A549 (cell line): Measurements from ENCODE around the gene LRRC57. TPM values are rescaled to one million over a fixed set of nuclear protein-coding genes. Genes with fewer than 3 reads are reported as not detected.

Experiments used
- ATAC-seq, 2 experiments: fragments of 200-7000 bp in 1 of 2; fragments of >200 bp in 1 of 2; cut with Nextera tagmentation in 1 of 2; cut with Tn5 transposase in 1 of 2; 3 replicates each; pipeline versions ENCODE4 v1.8.0 to v1.9.1; 2018 to 2020; ENCODE audit warnings: mild to moderate bottlenecking in 1 of 2, moderate library complexity in 1 of 2
- CTCF ChIA-PET: fragments of 300-600 bp; sonication (Branson Sonifier 250); formaldehyde crosslinking; extraction: SDS; loops from one replicate; lab custom pipeline; 2021; ENCODE audit warnings: antibody characterized with exemption, inconsistent platforms; lab: Yijun Ruan, JAX
- POLR2A ChIA-PET: fragments of 350-600 bp; formaldehyde crosslinking; extraction: SDS; loops from one replicate; lab custom pipeline; 2021; ENCODE audit warnings: antibody characterized with exemption, inconsistent platforms; lab: Yijun Ruan, JAX
- DNase-seq, 2 experiments: peaks; one replicate each; pipeline versions ENCODE4 v3.0.0 to v3.0.0-alpha.2; 2011 to 2016; ENCODE audit warnings: low read depth in 1 of 2, low spot score in 1 of 2
- FAIRE-seq: peaks from 2 replicates; lab custom pipeline; 2011; peaks lifted over from hg19 to GRCh38; lab: Jason Lieb, UNC
- H3K27ac ChIP-seq, 2 experiments: fragments of >200 bp; sonication (Bioruptor Twin); formaldehyde crosslinking; 3 replicates each; pipeline ENCODE4 v1.5.1; 2016 to 2017
- H3K4me1 ChIP-seq: fragments of >200 bp; sonication (Bioruptor Twin); formaldehyde crosslinking; 3 replicates; pipeline ENCODE4 v1.6.1; 2016
- H3K4me2 ChIP-seq: fragments of >200 bp; sonication (Bioruptor Twin); formaldehyde crosslinking; 3 replicates; pipeline ENCODE4 v1.6.1; 2016
- H3K4me3 ChIP-seq: fragments of >200 bp; sonication (Bioruptor Twin); formaldehyde crosslinking; 3 replicates; pipeline ENCODE4 v1.5.1; 2016
- H3K9me3 ChIP-seq: fragments of >200 bp; sonication (Bioruptor Twin); formaldehyde crosslinking; 3 replicates; pipeline ENCODE4 v1.6.1; 2016
- CBX2 ChIP-seq: fragments of 200-600 bp; sonication (generic); IDR thresholded peaks from 2 replicates; pipeline ENCODE4 v1.6.1; 2016; ENCODE audit warnings: low read depth, mild to moderate bottlenecking, borderline replicate concordance
- CHD4 ChIP-seq: fragments of 200-600 bp; sonication (generic); IDR thresholded peaks from 2 replicates; pipeline ENCODE4 v1.6.1; 2016; ENCODE audit warnings: antibody characterized with exemption, mild to moderate bottlenecking, borderline replicate concordance
- EHF ChIP-seq: fragments of 250-450 bp; sonication (Bioruptor Pico); IDR thresholded peaks from 2 replicates; pipeline ENCODE4 v1.5.0; 2020; ENCODE audit warnings: mild to moderate bottlenecking
- FOXS1 ChIP-seq: fragments of 250-450 bp; sonication (Bioruptor Pico); IDR thresholded peaks from 2 replicates; pipeline ENCODE4 v1.5.0; 2020; ENCODE audit warnings: mild to moderate bottlenecking, moderate library complexity
- GATA3 ChIP-seq: IDR thresholded peaks from 2 replicates; pipeline ENCODE4 v1.6.1; 2012; ENCODE audit warnings: borderline replicate concordance
- HMGXB4 ChIP-seq: fragments of 250-450 bp; sonication (Bioruptor Pico); IDR thresholded peaks from 2 replicates; pipeline ENCODE4 v1.5.0; 2021; ENCODE audit warnings: mild to moderate bottlenecking, moderate library complexity, borderline replicate concordance
- HOXB13 ChIP-seq: fragments of 250-450 bp; sonication (Bioruptor Pico); IDR thresholded peaks from 2 replicates; pipeline ENCODE4 v1.5.0; 2020; ENCODE audit warnings: low read depth, mild to moderate bottlenecking, moderate library complexity
- JUN ChIP-seq, 2 experiments: fragments of >200 bp; sonication (Bioruptor Twin); formaldehyde crosslinking; IDR thresholded peaks; 2 replicates in 1 of 2; 3 replicates in 1 of 2; pipeline ENCODE4 v1.6.1; 2016 to 2017
- MAX ChIP-seq: IDR thresholded peaks from 2 replicates; pipeline ENCODE4 v1.6.1; 2012
- MAZ ChIP-seq: fragments of 150-350 bp; IDR thresholded peaks from 2 replicates; pipeline ENCODE4 v1.6.1; 2014; ENCODE audit warnings: antibody characterized with exemption, low read depth, low read length, borderline replicate concordance
- MYC ChIP-seq: IDR thresholded peaks from 2 replicates; pipeline ENCODE4 v1.6.1; 2012; ENCODE audit warnings: mild to moderate bottlenecking, inconsistent platforms, low read length, improper control_type of control experiment, borderline replicate concordance
- NPAS2 ChIP-seq: fragments of 250-450 bp; sonication (Bioruptor Pico); IDR thresholded peaks from 2 replicates; pipeline ENCODE4 v1.8.0; 2022; ENCODE audit warnings: mild to moderate bottlenecking, moderate library complexity, borderline replicate concordance
- POLR2A ChIP-seq: IDR thresholded peaks from 2 replicates; pipeline ENCODE4 v1.6.1; 2012; ENCODE audit warnings: mild to moderate bottlenecking, low read length
- RARB ChIP-seq: fragments of 250-450 bp; sonication (Bioruptor Pico); IDR thresholded peaks from 2 replicates; pipeline ENCODE4 v1.8.0; 2021; ENCODE audit warnings: mild to moderate bottlenecking, moderate library complexity
- RCOR1 ChIP-seq: fragments of 150-350 bp; IDR thresholded peaks from 2 replicates; pipeline ENCODE4 v1.6.1; 2014; ENCODE audit warnings: antibody characterized with exemption, low read length, low read depth
- ZC3H11A ChIP-seq: fragments of 450-650 bp; IDR thresholded peaks from 2 replicates; pipeline ENCODE4 v1.6.1; 2014; ENCODE audit warnings: antibody characterized with exemption, mild to moderate bottlenecking
- ZFP36 ChIP-seq: fragments of 450-650 bp; IDR thresholded peaks from 2 replicates; pipeline ENCODE4 v1.6.1; 2014; ENCODE audit warnings: borderline replicate concordance; ENCODE audit not compliant: partially characterized antibody
- ZSCAN20 ChIP-seq: fragments of 250-450 bp; sonication (Bioruptor Pico); IDR thresholded peaks from 2 replicates; pipeline ENCODE4 v1.8.0; 2022; ENCODE audit warnings: mild to moderate bottlenecking, moderate library complexity
- WGBS: methylation state at CpG from one replicate; pipeline ENCODE4 v1.1.6; 2017; ENCODE audit errors: missing lambda C conversion rate; 5-methylcytosine and 5-hydroxymethylcytosine counted together
- polyA plus RNA-seq, 4 experiments: library from polyadenylated mRNA; depleted of rRNA in 3 of 4; stranded (reverse); fragments of >200 nt; fragmentation: RNase III in 1 of 4; extraction: RNeasy Plus Mini Kit Qiagen cat#74134 plus additional on column Dnase treatment in 1 of 4; gene quantifications; 2 replicates in 3 of 4; 3 replicates in 1 of 4; pipeline ENCODE4 v1.2.3, GENCODE V29; 2011 to 2017
- TF ChIP-seq, protein P1 (sequence below): fragments of >200 bp; sonication (Bioruptor Twin); formaldehyde crosslinking; IDR thresholded peaks from 2 replicates; pipeline ENCODE4 v1.6.1; 2016
- TF ChIP-seq, protein P2 (sequence below): fragments of >200 bp; sonication (Bioruptor Twin); formaldehyde crosslinking; IDR thresholded peaks from 3 replicates; pipeline ENCODE4 v1.6.1; 2016
- TF ChIP-seq, protein P3 (sequence below): fragments of 150-350 bp; IDR thresholded peaks from 2 replicates; pipeline ENCODE4 v1.6.1; 2014; ENCODE audit warnings: low read depth, mild to moderate bottlenecking, low read length
- TF ChIP-seq, protein P4 (sequence below): IDR thresholded peaks from 2 replicates; pipeline ENCODE4 v1.6.1; 2012; ENCODE audit warnings: low read depth, borderline replicate concordance

The LRRC57 gene
- polyA plus RNA-seq, 2 of the 4 experiments (the other 2 are of a cell fraction): 7.4 to 12.3 TPM

GRCh38 chr15:42498212-42499068 is 50.2 kb downstream of the LRRC57 start:
- Histone ChIP-seq H3K27ac (no peak overlapping the region), H3K4me3 (no peak overlapping the region), H3K4me1 (peaks cover 5% of the 10 kb centered on the region; the same call in 1 of the 3 replicates), H3K4me2 (no peak overlapping the region), H3K9me3 (no peaks in the 10 kb centered on the region)
- FAIRE-seq: no peak
- no peak for ATAC-seq
- DNase-seq: no peak
- ChIA-PET POLR2A (no interaction called here), CTCF (interaction anchor here (0.6 kb wide), 1 partner anchor 1787 kb away, joined by 3 read pairs; no protein-coding TSS in a partner anchor)
- WGBS: 74% methylated on average over 6 of the region's 6 CpGs
- no peak for TF ChIP-seq ZFP36

DNA sequence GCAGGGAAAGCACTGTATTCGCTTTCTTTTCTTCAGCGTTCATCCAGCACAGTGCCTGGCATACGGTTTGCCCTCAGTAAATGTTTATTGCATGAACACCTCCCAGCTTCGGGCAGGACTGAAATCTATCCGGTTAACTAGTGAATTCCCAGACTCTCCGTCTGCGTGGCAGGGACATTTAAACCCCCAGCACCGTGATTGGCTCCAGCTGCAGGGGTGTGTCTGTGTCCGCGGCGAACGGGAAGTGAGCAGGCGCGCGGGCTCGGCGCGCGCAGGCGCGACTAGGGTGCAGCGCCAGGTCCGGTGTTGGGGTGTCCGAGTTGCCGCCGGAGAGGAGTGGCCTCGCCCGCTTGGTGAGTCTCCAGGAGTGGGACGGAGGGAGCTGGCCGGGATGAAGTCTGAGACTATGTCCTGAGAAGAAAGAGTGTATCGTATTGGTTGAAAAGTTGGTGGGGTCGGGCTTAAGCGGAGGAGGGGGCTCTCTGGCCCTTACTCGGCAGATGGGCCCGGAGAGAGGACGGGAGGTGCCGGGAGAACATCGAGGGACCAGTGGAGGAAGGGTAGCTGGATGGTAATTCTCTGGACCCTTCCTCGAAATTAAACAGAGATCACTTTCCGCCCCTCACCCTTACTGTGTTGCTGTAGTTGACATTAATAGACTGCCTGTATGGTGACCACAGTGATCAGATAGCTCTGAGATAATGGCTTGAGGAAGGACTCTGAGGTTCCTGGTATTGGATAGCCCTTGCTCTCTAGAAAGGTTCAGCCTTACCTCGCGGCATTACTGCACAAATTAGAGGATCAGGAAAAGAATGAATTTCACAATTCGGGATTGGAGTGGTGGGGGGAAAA is 53.0 kb downstream of the LRRC57 start, which contains the start of gene SNAP23:
Gene SNAP23, plus strand, starts transcription at position 274 of the 852 bp plus-strand sequence. CDS start 16,213 bp downstream, outside the sequence.
- 1% methylated on average over 22 of the region's 43 CpGs for WGBS

GRCh38 chr15:42494998-42495360 is 53.6 kb downstream of the LRRC57 start:
- Histone ChIP-seq H3K4me3 (peak overlapping the region; percentile 62), H3K4me1 (peaks cover 13% of the 10 kb centered on the region), H3K27ac (peak overlapping the region; percentile 78 to 89), H3K9me3 (no peaks in the 10 kb centered on the region), H3K4me2 (peak overlapping the region; percentile 93)
- FAIRE-seq: no peak
- ChIA-PET CTCF (interaction anchor here (0.6 kb wide), 1 partner anchor 16 kb away, joined by 3 read pairs; no protein-coding TSS in a partner anchor), POLR2A (interaction anchor here (0.6 to 1.2 kb wide), 3 partner anchors 56 to 222 kb away, joined by 3 to 5 read pairs (median 3); partner anchors contain the start of genes GANC, STARD9 and TMEM87A)
- WGBS: 5% methylated on average over 10 of the region's 10 CpGs
- peak; percentile 33 to 63; a peak in 5 of 6 replicates for ATAC-seq
- DNase-seq: peak; percentile 25 to 26
- TF ChIP-seq MAZ (no peak), NPAS2 (CRISPR knock-in tag) (no peak), HMGXB4 (CRISPR knock-in tag) (no peak), CHD4 (no peak), ZSCAN20 (CRISPR knock-in tag) (no peak), FOXS1 (CRISPR knock-in tag) (no peak), MYC (no peak), ZC3H11A (no peak), RCOR1 (no peak), EHF (CRISPR knock-in tag) (no peak), GATA3 (no peak), RARB (CRISPR knock-in tag) (no peak)
- TF ChIP-seq, protein P1, sequence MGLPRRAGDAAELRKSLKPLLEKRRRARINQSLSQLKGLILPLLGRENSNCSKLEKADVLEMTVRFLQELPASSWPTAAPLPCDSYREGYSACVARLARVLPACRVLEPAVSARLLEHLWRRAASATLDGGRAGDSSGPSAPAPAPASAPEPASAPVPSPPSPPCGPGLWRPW: no peak
- TF ChIP-seq, protein P2, sequence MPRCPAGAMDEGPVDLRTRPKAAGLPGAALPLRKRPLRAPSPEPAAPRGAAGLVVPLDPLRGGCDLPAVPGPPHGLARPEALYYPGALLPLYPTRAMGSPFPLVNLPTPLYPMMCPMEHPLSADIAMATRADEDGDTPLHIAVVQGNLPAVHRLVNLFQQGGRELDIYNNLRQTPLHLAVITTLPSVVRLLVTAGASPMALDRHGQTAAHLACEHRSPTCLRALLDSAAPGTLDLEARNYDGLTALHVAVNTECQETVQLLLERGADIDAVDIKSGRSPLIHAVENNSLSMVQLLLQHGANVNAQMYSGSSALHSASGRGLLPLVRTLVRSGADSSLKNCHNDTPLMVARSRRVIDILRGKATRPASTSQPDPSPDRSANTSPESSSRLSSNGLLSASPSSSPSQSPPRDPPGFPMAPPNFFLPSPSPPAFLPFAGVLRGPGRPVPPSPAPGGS: no peak
- TF ChIP-seq, protein P3, sequence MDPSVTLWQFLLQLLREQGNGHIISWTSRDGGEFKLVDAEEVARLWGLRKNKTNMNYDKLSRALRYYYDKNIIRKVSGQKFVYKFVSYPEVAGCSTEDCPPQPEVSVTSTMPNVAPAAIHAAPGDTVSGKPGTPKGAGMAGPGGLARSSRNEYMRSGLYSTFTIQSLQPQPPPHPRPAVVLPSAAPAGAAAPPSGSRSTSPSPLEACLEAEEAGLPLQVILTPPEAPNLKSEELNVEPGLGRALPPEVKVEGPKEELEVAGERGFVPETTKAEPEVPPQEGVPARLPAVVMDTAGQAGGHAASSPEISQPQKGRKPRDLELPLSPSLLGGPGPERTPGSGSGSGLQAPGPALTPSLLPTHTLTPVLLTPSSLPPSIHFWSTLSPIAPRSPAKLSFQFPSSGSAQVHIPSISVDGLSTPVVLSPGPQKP: no peak

More for the DNA sequence above, 53.0 kb downstream of the LRRC57 start, which contains the start of gene SNAP23:
- Histone ChIP-seq H3K4me1 (peaks cover 11% of the 10 kb centered on the region), H3K9me3 (no peaks in the 10 kb centered on the region), H3K4me2 (peak within 1 kb of the TSS; percentile 93), H3K4me3 (peak within 1 kb of the TSS; percentile 62), H3K27ac (peak within 1 kb of the TSS; percentile 78 to 89)
- peak; percentile 54 for TF ChIP-seq POLR2A
- TF ChIP-seq, protein P2: peak; percentile 27; the same call in 1 of the 3 replicates
- TF ChIP-seq HOXB13: no peak
- peak; percentile 55 for TF ChIP-seq MAX
- TF ChIP-seq, protein P4, sequence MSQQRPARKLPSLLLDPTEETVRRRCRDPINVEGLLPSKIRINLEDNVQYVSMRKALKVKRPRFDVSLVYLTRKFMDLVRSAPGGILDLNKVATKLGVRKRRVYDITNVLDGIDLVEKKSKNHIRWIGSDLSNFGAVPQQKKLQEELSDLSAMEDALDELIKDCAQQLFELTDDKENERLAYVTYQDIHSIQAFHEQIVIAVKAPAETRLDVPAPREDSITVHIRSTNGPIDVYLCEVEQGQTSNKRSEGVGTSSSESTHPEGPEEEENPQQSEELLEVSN: 0 out of 2 replicates have a peak, but pooled peaks have one; percentile 18
- TF ChIP-seq JUN (IDR thresholded peaks at IDR 0.05): peak in 1 of 2 experiments; percentile 33; a peak in 1 of 5 replicates
- no peak for TF ChIP-seq CBX2
- FAIRE-seq (no peak), ATAC-seq (peak; percentile 98), DNase-seq (peak; percentile 84 to 92)
- ChIA-PET POLR2A (interaction anchor here (0.6 to 1.2 kb wide), 3 partner anchors 55 to 222 kb away, joined by 3 to 5 read pairs (median 3); partner anchors contain the start of genes GANC, STARD9 and TMEM87A), CTCF (interaction anchor here (1.4 kb wide), 1 partner anchor 9 kb away, joined by 4 read pairs; no protein-coding TSS in a partner anchor)
